Measurements from ENCODE around the gene MAPKAP1.

MAPKAP1 gene

DNA sequence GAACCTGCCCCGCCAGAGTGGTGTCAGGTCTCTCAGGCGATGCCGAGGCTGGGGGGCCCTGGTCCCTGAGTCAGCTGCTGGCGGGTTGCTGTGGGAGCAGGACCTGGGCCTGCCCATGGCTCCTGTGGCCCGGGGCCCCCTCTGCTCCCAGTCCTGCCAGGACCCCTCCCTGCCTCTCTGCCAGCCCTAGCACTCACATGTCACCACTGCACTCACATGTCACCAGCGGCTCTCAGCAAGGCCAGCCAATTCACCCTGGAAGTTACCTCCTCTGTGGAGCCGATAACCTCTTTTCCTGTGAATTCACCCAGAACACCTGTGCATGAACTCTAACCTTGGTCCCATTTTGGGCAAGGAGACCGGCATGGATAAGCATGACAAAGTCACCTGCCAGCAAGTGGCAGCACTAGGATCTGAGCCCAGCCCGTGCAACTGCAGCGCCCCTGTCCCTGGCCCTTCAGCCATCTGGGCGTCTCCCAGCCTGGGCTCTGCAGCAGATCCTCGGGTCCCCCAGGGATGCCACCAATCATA lies 275.2 kb downstream of the MAPKAP1 start:
- DNase-seq (ENCODE audit: low read depth), result no peak

DNA sequence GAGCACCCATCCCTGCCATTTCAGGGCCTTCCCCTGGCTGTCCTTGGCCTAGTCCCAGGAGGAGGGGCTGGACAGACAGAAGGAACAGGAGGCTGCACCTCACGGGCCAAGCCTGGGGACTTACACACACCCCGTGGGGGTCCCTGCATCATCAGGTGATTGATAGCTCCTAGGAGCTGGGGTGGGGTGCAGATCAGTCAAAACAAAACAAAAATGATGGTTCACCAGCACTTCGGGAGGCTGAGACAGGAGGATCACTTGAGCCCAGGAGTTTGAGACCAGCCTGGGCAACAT lies 276.0 kb downstream of the MAPKAP1 start:
- no peak for DNase-seq (ENCODE audit: low read depth)

- DNase-seq (ENCODE audit: low read depth), result no peak
These were observed 276.6 kb downstream of the MAPKAP1 start for GRCh38 chr9:125430161-125431011.

DNA sequence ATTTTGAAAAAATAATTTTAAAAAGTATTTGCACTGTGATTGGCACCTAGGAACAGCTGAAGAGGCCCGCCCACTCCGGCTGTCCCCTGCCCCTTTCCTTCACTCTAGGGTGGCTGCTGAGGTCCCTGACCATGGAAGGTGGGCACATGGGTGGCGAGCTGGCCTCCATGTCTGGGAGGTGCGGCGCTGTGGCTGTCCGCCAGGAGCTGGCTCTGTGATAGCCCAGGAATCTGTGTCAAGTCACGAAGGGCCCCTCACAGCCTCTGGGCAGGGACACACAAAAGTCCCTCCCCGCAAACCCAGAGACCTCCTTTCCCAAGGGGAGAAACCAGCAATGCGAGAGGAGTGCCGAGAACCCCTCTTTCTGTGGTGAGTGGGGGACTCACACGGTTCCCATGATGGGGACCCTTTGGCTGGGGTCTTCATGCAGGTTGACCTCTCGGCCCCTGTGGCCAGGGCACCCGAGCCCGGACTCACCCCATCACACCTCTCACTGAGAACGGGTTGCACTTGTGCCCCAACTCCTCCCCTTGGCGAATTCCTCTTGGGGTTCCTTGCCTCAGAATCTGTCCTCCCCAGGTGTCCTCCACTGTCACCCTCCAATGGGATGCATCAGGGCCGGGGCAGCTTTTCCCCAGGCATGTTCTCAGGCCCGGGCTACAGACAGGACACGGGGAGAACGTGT lies 277.4 kb downstream of the MAPKAP1 start:
- no peak for DNase-seq (ENCODE audit: low read depth)

GRCh38 chr9:125428902-125429467 lies 278.0 kb downstream of the MAPKAP1 start:
- no peak for DNase-seq (ENCODE audit: low read depth)

GRCh38 chr9:125428060-125428901 lies 278.7 kb downstream of the MAPKAP1 start:
- DNase-seq (ENCODE audit: low read depth), result no peak

- no peak for DNase-seq (ENCODE audit: low read depth)
These were observed 279.5 kb downstream of the MAPKAP1 start for GRCh38 chr9:125427556-125427955.

DNA sequence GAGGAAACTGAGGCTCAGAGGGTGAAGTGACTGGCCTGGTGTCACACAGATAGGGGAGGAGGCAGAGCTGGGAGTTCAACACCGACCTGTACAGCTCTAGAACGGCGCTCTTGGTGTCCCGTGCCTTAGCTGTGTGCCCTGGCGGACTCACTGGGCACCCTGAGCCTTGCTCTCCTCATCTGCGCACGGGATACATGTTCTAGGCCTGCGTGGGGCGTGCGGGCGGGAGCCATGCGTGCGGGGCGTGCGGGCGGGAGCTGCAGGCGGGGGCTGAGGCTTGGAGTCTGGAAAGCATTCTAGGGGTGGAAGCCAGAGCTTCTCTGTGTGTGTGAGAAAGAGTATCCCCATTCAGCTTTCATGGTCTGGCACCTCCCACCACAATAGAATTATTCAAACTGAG lies 280.1 kb downstream of the MAPKAP1 start:
- no peak for DNase-seq (ENCODE audit: low read depth)

- DNase-seq (ENCODE audit: low read depth), result no peak
These were observed 281.0 kb downstream of the MAPKAP1 start for GRCh38 chr9:125425901-125426515.

DNA sequence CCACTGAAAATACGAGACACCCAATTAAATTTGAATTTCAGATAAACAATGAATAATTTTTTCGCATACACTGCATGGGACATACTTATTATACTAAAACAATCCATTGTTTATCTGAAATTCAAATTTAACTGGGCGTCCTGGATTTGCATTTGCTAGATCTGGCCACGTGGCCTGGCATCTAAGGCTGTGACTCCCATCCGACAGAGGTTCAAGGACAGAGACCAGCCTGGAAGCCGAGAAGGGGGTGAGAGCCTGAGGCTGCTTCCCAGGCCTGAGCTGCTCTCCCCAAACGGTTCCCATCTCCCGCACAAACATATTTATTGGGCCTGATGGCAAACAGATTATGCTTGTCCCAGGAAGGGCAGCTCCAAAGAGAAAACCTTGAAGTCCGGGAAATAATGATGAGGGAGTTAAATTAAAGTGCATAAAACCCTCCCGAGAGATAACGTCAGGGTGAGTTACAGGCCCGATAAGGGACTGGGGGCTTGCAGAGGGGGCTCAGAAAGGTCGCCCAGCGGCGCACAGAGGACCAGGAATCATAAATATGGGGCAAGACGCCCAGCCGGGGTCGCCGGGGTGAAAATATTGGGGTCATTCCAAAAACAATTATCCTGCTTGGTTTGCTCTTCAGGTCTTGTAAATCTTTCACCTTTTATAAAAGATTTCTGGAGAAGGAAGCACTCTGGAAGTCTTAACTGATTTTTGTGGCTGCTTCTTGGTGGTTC lies 281.7 kb downstream of the MAPKAP1 start:
- no peak for DNase-seq (ENCODE audit: low read depth)

- DNase-seq (ENCODE audit: low read depth), result no peak
These were observed 283.0 kb downstream of the MAPKAP1 start for GRCh38 chr9:125423964-125424363.

DNA sequence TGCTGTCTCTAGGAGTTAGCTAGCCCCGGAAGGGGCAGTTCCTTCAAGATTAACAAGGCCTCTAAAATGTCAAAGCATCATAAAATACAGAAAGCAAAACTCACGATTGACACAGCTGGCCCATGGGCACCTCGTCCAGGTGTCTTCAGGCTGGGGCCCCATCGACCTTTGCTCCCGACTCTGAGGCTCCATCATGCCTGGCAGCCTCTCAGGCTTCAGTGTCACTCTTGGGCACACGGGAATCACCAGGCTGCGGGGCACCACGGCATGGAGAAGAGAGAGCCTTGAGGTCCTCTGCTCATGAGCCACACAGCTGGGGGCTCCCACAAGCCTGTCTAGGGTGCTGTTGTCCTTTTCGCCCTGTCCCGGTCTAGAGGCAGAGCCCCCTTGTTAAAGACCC lies 284.2 kb downstream of the MAPKAP1 start:
- DNase-seq (ENCODE audit: low read depth), result no peak

DNA sequence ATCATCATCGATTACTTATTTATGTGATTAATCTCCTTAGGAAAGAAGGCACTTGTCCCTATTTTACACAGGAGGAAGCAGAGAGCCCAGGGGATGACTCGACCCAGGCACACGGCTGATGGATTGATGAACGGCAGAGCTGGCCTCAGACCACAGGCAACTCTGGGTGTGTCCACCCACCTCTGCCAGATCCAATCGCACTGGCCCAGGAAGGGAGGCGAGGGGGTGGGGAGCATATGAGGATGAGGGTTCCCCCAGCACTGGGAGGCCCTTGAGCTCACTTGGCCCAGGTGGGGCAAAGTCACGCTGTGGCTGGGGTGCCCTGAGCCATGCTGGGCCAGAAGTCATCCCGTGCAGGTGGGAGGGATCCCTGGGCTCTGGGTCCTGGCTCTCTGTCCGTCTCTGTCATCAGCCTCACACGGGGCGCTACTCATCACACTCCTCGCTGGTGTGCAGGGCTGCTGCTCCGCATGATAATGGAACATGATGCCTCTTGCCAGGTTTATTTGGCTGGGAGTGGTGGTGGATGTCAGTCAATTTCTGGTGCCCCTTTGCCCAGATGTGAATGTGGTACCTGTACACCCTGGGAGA lies 285.3 kb downstream of the MAPKAP1 start:
- DNase-seq (ENCODE audit: low read depth), result no peak

DNA sequence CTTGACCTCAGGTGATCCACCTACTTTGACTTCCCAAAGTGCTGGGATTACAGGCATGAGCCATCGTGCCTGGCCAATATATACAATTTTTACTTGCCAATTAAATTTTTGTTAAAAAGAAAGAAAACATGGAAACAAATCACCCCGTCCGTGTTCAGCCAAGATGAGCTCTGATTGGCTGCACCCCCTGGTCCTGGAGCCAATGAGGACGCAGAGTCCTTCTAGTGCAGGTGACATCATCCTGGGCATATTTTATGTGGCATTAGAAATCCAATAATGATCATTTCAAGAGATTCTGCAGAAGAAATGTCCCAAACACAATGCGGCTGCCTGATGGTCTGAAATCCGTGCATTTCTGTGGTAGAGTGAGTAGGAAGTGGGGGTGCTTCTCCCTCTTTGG lies 285.8 kb downstream of the MAPKAP1 start:
- DNase-seq (ENCODE audit: low read depth), result no peak

DNA sequence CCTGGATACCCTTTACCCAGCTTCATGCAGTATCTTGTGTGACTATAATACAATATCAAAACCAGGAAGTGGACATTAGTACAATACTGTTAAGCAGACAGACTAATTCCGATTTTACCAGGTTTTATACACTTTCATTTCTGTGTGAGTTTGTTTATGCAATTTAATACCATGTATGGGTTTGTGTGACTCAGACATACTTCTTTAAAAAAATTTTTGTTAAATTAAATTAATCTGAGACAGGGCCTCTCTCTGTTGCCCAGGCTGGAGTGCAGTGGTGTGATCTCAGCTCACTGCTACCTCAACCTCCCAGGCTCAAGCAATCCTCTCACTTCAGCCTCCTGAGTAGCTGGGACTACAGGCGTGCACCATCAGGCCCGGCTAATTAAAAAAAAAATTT lies 288.6 kb downstream of the MAPKAP1 start:
- DNase-seq (ENCODE audit: low read depth), result no peak

DNA sequence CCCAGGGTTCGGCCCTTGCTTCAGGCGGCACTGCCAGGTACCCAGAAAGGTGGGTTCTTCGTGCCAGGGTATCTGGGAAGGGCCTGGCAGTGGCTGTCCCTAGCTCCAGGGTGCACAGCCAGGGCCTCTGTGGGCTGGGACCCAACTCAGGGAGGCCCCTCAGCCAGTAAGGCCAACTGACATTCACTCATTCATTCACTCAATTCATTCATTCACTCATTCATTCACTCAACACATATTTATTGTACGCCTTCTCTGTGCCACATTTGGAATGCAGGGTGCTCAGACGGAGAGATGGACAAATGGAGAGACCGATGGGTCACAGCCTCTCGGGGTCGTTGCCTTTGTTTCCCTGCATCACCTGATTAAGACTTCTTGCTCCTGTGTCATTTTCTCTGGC lies 290.5 kb downstream of the MAPKAP1 start:
- DNase-seq (ENCODE audit: low read depth), result no peak

GRCh38 chr9:125415583-125416460 lies 291.2 kb downstream of the MAPKAP1 start:
- DNase-seq (ENCODE audit: low read depth), result no peak

DNA sequence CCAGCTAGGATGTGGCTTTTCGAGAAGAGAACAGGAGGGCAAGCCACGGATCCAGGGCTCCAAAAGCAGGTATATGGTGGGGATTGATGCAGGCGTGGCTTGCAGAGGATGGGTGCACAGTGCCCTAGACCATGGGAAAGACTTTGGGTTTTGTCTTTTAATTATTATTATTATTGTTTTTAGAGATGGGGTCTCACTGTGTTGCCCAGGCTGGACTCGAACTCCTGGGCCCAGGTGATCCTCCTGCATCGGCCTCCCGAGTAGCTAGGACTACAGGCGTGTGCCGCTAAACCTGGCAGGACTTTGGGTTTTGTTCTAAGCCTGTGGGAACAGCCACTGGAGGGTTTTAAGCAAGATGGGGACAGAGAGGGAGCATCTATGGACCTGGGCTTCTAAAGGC lies 293.4 kb downstream of the MAPKAP1 start:
- DNase-seq (ENCODE audit: low read depth), result no peak

- DNase-seq (ENCODE audit: low read depth), result no peak
These were observed 294.8 kb downstream of the MAPKAP1 start for GRCh38 chr9:125412166-125412565.

Data from stimulated activated CD8-positive, alpha-beta memory T cell treated with anti-CD3 and anti-CD28 coated beads, Interleukin-12 subunit alpha, Interleukin-12 subunit beta, amount 100 ng/mL, for 4 hours (primary cell).